ENCODE results near the gene S1PR4. TPM values are rescaled to one million over a fixed set of nuclear protein-coding genes. Genes with fewer than 3 reads are reported as not detected.

The S1PR4 gene
- total and polyA plus RNA-seq, 2 donors (not counting 1 experiment from before 2014, with no cell fraction given), result 84.2 to 129 TPM

- no peak overlapping the region for H3K4me2 ChIP-seq (replicated peaks; ENCODE audit: low read depth, low read length, poor library complexity, severe bottlenecking)
- DNase-seq, result no peak
- no peaks in the 10 kb centered on the region for H3K27me3 ChIP-seq (replicated peaks in 1 of 4; ENCODE audit: control extremely low read depth in 1 of 4, control insufficient read depth in 3 of 4, insufficient read depth in 4 of 4, low read length in 3 of 4)
- peaks cover 15% of the 10 kb centered on the region in 2 donors for H3K4me1 ChIP-seq (ENCODE audit: control insufficient read depth in 2 of 2, insufficient read depth in 2 of 2, low read length in 2 of 2)
- no peak overlapping the region for H3K4me3 ChIP-seq (ENCODE audit: control extremely low read depth in 1 of 5, extremely low read depth in 1 of 5, insufficient read depth in 1 of 5, low read depth in 2 of 5, low read length in 4 of 5)
- Mint-ChIP-seq H3K4me1 (peaks cover 3% of the 10 kb centered on the region), H3K27ac (no peak overlapping the region), H3K9me3 (ENCODE audit: insufficient read depth) (peaks cover 3% of the 10 kb centered on the region), H3K4me3 (no peak overlapping the region), H3K27me3 (no peaks in the 10 kb centered on the region)
- no peaks in the 10 kb centered on the region for H3K36me3 ChIP-seq (replicated peaks in 1 of 2; ENCODE audit: control extremely low read depth in 1 of 2, control insufficient read depth in 1 of 2, extremely low read depth in 1 of 2, insufficient read depth in 2 of 2, low read length in 1 of 2)
- no peaks in the 10 kb centered on the region for H3K79me2 ChIP-seq (ENCODE audit: control insufficient read depth, insufficient read depth, low read length)
- no peaks in the 10 kb centered on the region for H4K20me1 ChIP-seq (ENCODE audit: control insufficient read depth, insufficient read depth, low read length, poor library complexity, severe bottlenecking)
- H3K9me3 ChIP-seq (ENCODE audit: control extremely low read depth in 1 of 3, control insufficient read depth in 2 of 3, insufficient read depth in 1 of 3, low read length in 2 of 3), result peaks cover 0 to 9% (median 0%) of the 10 kb centered on the region in 3 donors
- no peak overlapping the region for H3K27ac ChIP-seq (ENCODE audit: low read length in 2 of 2)
- TF ChIP-seq EZH2 (IDR thresholded peaks at IDR 0.05; ENCODE audit: borderline replicate concordance, insufficient read depth, low read depth, low read length, poor library complexity, severe bottlenecking), result no peak
- TF ChIP-seq, protein P1, sequence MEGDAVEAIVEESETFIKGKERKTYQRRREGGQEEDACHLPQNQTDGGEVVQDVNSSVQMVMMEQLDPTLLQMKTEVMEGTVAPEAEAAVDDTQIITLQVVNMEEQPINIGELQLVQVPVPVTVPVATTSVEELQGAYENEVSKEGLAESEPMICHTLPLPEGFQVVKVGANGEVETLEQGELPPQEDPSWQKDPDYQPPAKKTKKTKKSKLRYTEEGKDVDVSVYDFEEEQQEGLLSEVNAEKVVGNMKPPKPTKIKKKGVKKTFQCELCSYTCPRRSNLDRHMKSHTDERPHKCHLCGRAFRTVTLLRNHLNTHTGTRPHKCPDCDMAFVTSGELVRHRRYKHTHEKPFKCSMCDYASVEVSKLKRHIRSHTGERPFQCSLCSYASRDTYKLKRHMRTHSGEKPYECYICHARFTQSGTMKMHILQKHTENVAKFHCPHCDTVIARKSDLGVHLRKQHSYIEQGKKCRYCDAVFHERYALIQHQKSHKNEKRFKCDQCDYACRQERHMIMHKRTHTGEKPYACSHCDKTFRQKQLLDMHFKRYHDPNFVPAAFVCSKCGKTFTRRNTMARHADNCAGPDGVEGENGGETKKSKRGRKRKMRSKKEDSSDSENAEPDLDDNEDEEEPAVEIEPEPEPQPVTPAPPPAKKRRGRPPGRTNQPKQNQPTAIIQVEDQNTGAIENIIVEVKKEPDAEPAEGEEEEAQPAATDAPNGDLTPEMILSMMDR (IDR thresholded peaks at IDR 0.05), result no peak
- H3K9ac ChIP-seq (ENCODE audit: low read length), result no peak overlapping the region
- no peak overlapping the region for H2AFZ ChIP-seq (ENCODE audit: insufficient read depth, low read depth, low read length, poor library complexity, severe bottlenecking)
- POLR2A ChIA-PET, result interaction anchor here (0.6 kb wide), 1 partner anchor 61 kb away, joined by 4 read pairs; no protein-coding TSS in a partner anchor
- CTCF ChIA-PET, result interaction anchor here (0.8 to 0.9 kb wide), 2 partner anchors 12 to 190 kb away, joined by 3 to 4 read pairs; no protein-coding TSS in a partner anchor
- intact Hi-C loops (cut with micrococcal nuclease), result no loop called here
- no peak for ATAC-seq (ENCODE audit: low read depth)
- WGBS (ENCODE audit: insufficient coverage), result 100% methylated on average over 2 of the region's 3 CpGs
Observed at GRCh38 chr19:3152419-3152780, 26.2 kb upstream of the S1PR4 start.

- Mint-ChIP-seq H3K4me1 (peaks cover 3% of the 10 kb centered on the region), H3K9me3 (ENCODE audit: insufficient read depth) (peaks cover 3% of the 10 kb centered on the region), H3K27ac (no peak overlapping the region), H3K27me3 (no peaks in the 10 kb centered on the region), H3K4me3 (no peak overlapping the region)
- ATAC-seq (ENCODE audit: low read depth) (no peak), DNase-seq (no peak)
- Histone ChIP-seq H3K36me3 (replicated peaks in 1 of 2; ENCODE audit: control extremely low read depth in 1 of 2, control insufficient read depth in 1 of 2, extremely low read depth in 1 of 2, insufficient read depth in 2 of 2, low read length in 1 of 2) (no peaks in the 10 kb centered on the region), H3K27me3 (replicated peaks in 1 of 4; ENCODE audit: control extremely low read depth in 1 of 4, control insufficient read depth in 3 of 4, insufficient read depth in 4 of 4, low read length in 3 of 4) (no peaks in the 10 kb centered on the region), H3K79me2 (ENCODE audit: control insufficient read depth, insufficient read depth, low read length) (no peaks in the 10 kb centered on the region), H3K4me2 (replicated peaks; ENCODE audit: low read depth, low read length, poor library complexity, severe bottlenecking) (no peak overlapping the region), H3K4me1 (ENCODE audit: control insufficient read depth in 2 of 2, insufficient read depth in 2 of 2, low read length in 2 of 2) (peaks cover 15% of the 10 kb centered on the region in 2 donors), H3K4me3 (ENCODE audit: control extremely low read depth in 1 of 5, extremely low read depth in 1 of 5, insufficient read depth in 1 of 5, low read depth in 2 of 5, low read length in 4 of 5) (no peak overlapping the region), H3K27ac (ENCODE audit: low read length in 2 of 2) (no peak overlapping the region), H4K20me1 (ENCODE audit: control insufficient read depth, insufficient read depth, low read length, poor library complexity, severe bottlenecking) (no peaks in the 10 kb centered on the region), H3K9ac (ENCODE audit: low read length) (no peak overlapping the region), H2AFZ (ENCODE audit: insufficient read depth, low read depth, low read length, poor library complexity, severe bottlenecking) (no peak overlapping the region), H3K9me3 (ENCODE audit: control extremely low read depth in 1 of 3, control insufficient read depth in 2 of 3, insufficient read depth in 1 of 3, low read length in 2 of 3) (peaks cover 0 to 9% (median 0%) of the 10 kb centered on the region in 3 donors)
- ChIA-PET POLR2A (no interaction called here), CTCF (interaction anchor here (0.8 kb wide), 1 partner anchor 13 kb away, joined by 3 read pairs; no protein-coding TSS in a partner anchor)
- intact Hi-C loops (cut with micrococcal nuclease), result loop anchor here (2.0 kb wide), 1 partner anchor 19 kb away; no protein-coding TSS in a partner anchor
- TF ChIP-seq EZH2 (IDR thresholded peaks at IDR 0.05; ENCODE audit: borderline replicate concordance, insufficient read depth, low read depth, low read length, poor library complexity, severe bottlenecking), result no peak
- TF ChIP-seq, protein P1 (IDR thresholded peaks at IDR 0.05), result no peak
- 93% methylated on average over 3 of the region's 3 CpGs for WGBS (ENCODE audit: insufficient coverage)
Observed at GRCh38 chr19:3153286-3154230, 25.0 kb upstream of the S1PR4 start.

Measured in B cell (primary cell).